Nasal cavity respiratory epithelium epithelial cell of viscerocranial mucosa (primary cell): Measurements from ENCODE around the gene MELK. TPM values are rescaled to one million over a fixed set of nuclear protein-coding genes. Genes with fewer than 3 reads are reported as not detected.

Source experiments
- total RNA-seq: library from RNA; depleted of rRNA; stranded (reverse); fragments of >200 nt; gene quantifications from 2 replicates; pipeline ENCODE4 v1.2.3, GENCODE V29; 2014

The MELK gene
- 9.0 and 13.3 TPM in 2 replicates for total RNA-seq

GRCh38 chr9:36572515-36573418 is at the start of gene MELK:
MELK (plus strand) TSS chr9:36572895; CDS start chr9:36581682, 8,787 bp downstream.

Other genes starting within 250 kb of the MELK start
- gene RNF38, start 172.6 kb upstream of the MELK start, total RNA-seq = 6.5 and 14.5 TPM in 2 replicates